Activated T-helper 9 cell treated with anti-CD3 and anti-CD28 coated beads, Interleukin-2, amount 50 U/mL, for 16 hours (primary cell): ENCODE data around the gene RBMXL3.
"Not testable (repeated sequence)": the region's sequence is repeated elsewhere in the genome, so short reads cannot be mapped to it uniquely, and the experiment has no call there.

Source experiments
- DNase-seq: peaks from one replicate; pipeline ENCODE4 v3.0.0-alpha.2; 2020; ENCODE audit warnings: low read depth

The RBMXL3 gene

GRCh38 chrX:115189110-115189509 is at the start of gene RBMXL3:
RBMXL3 (plus strand) TSS chrX:115189410; CDS start chrX:115189442, 32 bp downstream.
- DNase-seq = no peak

- no peak for DNase-seq
Measured at GRCh38 chrX:115142057-115142456, 47.2 kb upstream of the RBMXL3 start.

- DNase-seq = no peak
Measured at GRCh38 chrX:115147220-115147619, 42.0 kb upstream of the RBMXL3 start.

- no peak for DNase-seq
Measured at GRCh38 chrX:115173181-115173580, 16.0 kb upstream of the RBMXL3 start.

GRCh38 chrX:115174548-115174947 is 14.7 kb upstream of the RBMXL3 start:
- no peak for DNase-seq

GRCh38 chrX:115177932-115178331 is 11.3 kb upstream of the RBMXL3 start:
- DNase-seq = no peak

- DNase-seq = no peak
Measured at GRCh38 chrX:115178473-115178872, 10.7 kb upstream of the RBMXL3 start.

GRCh38 chrX:115183980-115184379 is 5.2 kb upstream of the RBMXL3 start:
- DNase-seq = no peak

GRCh38 chrX:115189646-115190635 is 731 bp downstream of the RBMXL3 start:
- no peak for DNase-seq

- no peak for DNase-seq
Measured at GRCh38 chrX:115190636-115191489, 1.7 kb downstream of the RBMXL3 start.

- DNase-seq = no peak
Measured at GRCh38 chrX:115191490-115192243, 2.5 kb downstream of the RBMXL3 start.

GRCh38 chrX:115192244-115192700 is 3.1 kb downstream of the RBMXL3 start:
- no peak for DNase-seq

- DNase-seq = no peak
Measured at GRCh38 chrX:115204040-115204439, 14.8 kb downstream of the RBMXL3 start.

- DNase-seq = not testable (repeated sequence)
Measured at GRCh38 chrX:115209547-115209946, 20.3 kb downstream of the RBMXL3 start.

- DNase-seq = no peak
Measured at GRCh38 chrX:115214151-115214550, 24.9 kb downstream of the RBMXL3 start.

- DNase-seq = no peak
Measured at GRCh38 chrX:115214605-115215004, 25.4 kb downstream of the RBMXL3 start.

GRCh38 chrX:115217346-115217745 is 28.1 kb downstream of the RBMXL3 start:
- DNase-seq = not testable (repeated sequence)

- no peak for DNase-seq
Measured at GRCh38 chrX:115226929-115227328, 37.7 kb downstream of the RBMXL3 start.

- no peak for DNase-seq
Measured at GRCh38 chrX:115229337-115230003, 40.3 kb downstream of the RBMXL3 start.

- DNase-seq = no peak
Measured at GRCh38 chrX:115232933-115233496, 43.8 kb downstream of the RBMXL3 start.
